Stimulated activated CD4-positive, alpha-beta T cell treated with anti-CD3 and anti-CD28 coated beads, Interleukin-2, amount 100 ng/mL, for 4 hours (primary cell): Measurements from ENCODE around the gene CLEC1B.
"Not testable (repeated sequence)": the region's sequence is repeated elsewhere in the genome, so short reads cannot be mapped to it uniquely, and the experiment has no call there.

Experiments
- DNase-seq: peaks from one replicate; pipeline ENCODE4 v3.0.0-alpha.2; 2020; ENCODE audit warnings: low read depth

CLEC1B gene

DNA sequence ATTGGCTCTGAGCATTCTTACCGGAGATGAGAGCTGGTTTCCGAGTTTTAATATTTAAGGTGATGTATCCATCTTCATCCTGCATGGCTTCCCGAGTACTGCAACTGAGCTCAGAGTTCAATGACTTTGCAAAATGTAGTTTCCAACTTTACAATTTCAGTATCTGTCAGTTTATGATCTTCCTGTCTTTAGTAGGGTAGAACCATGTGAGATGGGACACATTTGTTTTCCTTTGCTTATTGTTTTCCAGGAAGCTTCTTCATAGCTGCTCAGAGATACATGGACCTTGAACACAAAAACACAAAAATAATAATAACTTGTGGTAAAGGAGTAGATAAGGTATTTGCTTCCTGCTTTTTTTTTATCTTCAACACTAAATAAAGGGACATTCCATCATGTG, at the start of gene CLEC1B:
Gene CLEC1B (minus strand): TSS at position 106 of the 400 bp plus-strand sequence. CDS start 21 bp downstream, at position 85.
- DNase-seq, result no peak

DNA sequence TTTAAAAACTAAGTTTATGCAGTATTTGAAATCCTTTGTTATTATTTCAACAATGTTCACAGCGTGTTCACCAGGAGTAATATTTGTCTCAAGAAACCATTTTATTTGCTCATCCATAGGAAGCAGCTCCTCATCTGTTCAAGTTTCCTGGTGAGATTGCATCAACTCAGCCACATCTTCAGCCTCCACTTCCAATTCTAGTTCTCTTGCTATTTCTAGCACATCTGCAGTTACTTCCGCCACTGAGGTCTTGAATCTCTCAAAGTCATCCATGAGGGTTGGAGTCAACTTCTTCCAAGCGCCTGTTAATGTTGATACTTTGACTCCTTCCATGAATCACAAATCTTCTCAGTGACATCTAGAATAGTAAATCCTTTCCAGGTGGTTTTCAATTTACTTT, 49.6 kb upstream of the CLEC1B start:
- DNase-seq, result no peak

DNA sequence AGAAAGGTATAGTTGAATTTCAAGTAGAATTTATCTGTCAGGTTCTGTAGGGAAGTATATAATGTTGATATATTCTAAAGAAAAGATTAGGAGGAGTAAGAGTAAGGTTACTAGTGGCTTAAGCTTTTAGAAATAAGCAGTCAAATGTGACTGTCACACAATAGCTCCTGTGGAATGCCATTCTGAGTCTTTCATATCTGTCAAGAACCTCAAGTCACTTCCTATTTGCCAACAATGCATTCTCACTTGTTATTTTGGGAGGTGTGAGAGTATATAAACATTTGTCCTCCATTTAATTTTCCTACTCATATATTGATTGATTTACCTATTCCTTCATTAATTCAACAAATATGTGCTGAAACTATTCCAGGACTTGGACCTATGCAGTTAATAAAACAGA, 43.2 kb upstream of the CLEC1B start:
- DNase-seq, result no peak

DNA sequence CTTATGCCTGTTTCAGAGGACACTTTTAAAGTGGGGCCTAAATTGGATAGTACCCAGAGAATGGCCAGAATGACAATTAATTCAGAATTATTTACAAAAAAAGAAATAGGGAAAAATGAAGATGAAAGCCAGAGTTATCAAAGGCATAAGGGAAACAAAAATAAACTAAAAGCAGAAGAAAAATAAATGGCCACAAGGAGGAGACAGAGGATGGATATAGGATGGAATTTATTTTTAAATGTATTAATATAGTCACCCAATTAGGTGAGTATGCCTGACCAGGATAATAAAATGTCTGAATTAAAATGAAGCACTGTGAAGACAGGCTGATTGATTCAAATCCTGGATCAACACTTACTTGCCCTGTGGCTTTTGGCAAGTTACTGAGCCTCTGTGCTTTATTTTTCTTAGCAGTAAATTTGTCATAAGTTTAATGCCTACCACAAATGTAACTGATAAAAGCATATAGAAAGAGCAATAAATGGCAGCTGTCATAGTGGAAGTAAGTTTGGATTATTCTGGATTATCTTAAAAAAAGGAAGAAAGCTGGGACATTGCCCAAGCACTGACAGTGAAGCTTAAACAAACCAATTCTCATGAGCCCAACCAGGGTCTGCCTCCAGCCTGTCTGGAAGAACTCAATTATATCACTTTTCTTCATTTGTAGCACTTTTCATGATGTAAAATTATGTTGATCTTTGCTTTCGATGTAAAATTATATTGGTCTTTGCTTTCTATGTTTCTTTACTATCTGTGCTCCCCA, 35.0 kb upstream of the CLEC1B start:
- no peak for DNase-seq

DNA sequence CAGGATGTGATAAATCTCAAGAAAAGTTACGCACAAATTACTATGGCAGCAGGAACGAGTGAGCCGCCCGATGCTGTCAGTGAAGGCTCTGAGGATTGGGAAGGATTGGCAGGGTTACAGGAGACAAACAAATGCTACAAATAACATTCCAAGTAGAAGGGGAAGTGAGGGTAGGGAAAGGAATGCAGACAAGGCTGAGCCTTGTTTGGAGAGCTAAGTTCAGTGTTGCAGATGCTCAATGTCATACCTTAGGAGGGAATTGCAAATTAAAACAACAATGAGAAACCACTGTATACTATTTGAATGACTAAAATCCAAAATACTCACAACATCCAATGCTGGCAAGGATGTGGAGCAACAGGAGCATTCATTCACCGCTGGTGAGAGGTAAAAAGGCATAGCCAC, 32.9 kb upstream of the CLEC1B start:
- DNase-seq, result no peak

DNA sequence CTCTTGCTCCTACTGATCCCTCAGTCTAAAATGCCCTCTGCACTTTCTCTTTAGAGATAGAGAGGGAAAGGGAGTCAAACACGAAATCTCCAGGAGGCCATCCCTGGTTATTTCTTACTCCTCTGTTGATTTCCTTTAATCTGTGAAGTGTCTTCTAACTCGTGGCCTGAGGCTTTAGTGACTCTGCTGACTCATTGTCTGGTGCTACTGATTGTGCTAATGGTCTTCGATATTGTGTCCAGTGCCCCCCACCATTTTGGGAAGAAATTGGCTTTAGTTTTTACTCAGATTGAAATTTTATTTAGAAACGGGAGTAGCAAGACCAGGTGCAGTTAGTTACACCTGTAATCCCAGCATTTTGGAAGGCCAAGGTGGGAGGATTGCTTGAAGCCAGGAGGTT, 32.4 kb upstream of the CLEC1B start:
- DNase-seq, result no peak

DNA sequence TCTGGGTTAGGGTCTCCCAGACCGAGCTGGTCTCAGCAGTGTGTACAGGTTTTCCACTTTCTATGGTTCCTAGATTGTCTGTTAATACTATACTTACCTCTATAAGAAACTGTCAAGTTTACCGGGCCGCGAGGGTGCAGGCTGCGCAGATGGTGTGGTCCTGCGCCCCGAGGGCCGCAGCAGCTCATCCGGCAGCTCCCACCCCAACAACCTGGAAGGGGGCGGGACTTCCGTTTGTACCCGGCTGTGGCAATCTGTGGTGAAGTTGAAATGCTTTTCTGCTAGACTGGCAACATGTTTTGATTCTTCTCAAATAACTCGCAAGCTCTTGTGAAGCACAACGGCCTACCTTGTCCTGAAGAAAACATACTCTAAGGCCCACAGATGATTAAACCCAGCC, 31.5 kb upstream of the CLEC1B start, which contains the start of gene CLEC9A:
Gene CLEC9A (plus strand): TSS at position 237 of the 400 bp plus-strand sequence. CDS start 22,006 bp downstream, outside the sequence.
- DNase-seq, result no peak

DNA sequence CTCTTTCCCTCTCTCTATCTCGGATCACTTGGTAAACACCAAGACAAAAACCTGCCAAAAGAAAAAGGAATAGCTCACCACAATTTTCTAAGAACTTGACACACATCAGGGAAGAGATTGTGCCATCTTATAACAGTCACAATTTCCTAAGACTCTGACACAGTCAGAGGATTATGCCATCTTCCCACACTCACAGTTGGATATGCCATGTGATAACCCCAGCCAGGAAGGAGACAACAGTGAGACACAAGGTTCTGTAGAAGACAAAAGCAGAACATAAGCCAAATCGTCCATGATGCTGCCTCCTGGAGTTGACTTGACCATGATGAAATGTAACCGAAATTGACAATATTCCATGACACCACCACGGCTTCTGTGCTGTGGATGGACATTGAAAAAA, 28.8 kb upstream of the CLEC1B start:
- no peak for DNase-seq

DNA sequence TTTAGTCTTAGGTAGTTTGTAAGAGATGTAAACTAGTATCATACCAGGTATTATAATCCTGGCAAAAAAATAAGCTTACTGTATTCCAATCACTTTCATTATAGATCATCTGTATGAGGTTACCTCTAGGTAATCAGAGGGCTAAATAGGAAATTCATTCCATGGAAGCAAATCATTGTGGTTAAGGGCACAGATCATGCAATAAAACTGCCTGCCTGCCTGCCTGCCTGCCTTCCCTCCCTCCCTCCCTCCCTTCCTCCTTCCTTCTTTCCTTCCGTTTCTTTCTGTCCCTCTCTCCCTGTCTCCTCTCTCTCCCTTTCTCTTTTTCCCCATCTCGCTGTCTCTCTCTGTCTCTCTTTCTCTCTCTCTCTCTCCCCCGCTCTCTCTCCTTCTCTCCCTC, 28.4 kb upstream of the CLEC1B start:
- no peak for DNase-seq

DNA sequence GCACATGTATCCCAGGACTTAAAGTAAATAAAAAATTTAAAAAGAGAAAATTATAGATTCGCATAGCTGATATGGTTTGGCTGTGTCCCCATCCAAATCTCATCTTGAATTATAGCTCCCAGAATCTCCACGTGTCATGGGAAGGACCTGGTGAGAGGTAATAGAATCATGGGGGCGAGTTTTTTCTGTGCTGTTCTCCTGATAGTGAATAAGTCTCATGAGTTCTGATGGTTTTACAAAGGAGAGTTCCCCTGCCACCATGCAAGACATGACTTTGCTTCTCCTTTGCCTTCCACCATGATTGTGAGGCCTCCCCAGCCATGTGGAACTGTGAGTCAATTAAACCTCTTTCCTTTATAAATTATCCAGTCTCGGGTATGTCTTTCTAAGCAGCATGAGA, 27.7 kb upstream of the CLEC1B start:
- DNase-seq, result not testable (repeated sequence)

DNA sequence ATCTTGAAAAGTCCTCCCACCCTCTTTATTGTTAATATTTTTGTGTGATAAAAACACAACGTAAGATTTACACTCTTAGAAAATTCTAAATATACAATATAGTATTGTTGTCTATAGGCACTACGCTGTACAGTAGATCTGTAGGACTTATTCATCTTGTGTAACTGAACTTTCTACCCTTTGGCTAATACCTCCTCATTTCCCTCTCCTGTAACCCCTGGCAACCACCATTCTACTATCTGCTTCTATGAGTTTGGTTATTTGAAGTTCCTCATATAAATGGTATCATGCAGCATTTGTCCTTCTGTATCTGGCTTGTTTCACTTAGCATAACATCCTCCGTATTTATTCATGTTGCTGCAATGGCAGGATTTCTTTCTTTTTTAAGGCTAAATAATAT, 26.3 kb upstream of the CLEC1B start:
- DNase-seq, result no peak

DNA sequence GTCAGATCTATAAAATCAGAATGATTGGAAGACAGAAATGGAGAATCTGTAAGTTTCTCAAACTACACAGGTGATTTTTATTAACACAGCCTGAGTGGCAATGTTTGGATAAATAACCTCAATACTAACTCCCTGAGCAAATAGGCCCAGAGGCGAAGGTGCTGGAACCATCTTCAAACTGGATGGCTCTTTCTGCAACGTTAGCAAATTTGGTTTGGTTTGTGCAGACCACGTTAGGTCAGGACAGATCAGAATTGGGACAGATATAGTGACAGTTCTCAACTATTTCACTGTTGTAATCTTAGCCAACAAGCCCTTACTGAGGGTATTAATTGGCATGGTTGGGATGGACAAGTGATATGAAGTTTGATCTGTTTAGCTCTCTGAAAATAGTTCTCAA, 22.4 kb upstream of the CLEC1B start:
- no peak for DNase-seq

DNA sequence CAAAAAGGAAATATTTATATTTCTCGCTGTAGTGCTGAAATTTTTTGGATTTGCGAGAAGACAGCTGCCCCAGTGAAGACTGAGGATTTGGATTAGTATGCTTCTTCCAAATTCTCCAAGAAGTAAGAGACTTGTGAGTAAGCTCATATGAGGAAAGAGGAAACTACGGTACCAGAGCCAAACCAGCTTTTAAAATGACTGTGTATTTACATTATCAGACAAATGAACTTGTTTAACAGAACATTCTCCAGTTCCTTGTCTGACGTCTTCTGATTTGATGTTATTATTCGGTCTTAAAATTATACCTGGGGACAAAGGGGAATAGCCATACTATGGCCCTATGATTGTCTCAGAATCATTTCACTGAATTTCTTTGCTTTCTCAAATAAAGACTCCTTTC, 19.5 kb upstream of the CLEC1B start:
- no peak for DNase-seq

DNA sequence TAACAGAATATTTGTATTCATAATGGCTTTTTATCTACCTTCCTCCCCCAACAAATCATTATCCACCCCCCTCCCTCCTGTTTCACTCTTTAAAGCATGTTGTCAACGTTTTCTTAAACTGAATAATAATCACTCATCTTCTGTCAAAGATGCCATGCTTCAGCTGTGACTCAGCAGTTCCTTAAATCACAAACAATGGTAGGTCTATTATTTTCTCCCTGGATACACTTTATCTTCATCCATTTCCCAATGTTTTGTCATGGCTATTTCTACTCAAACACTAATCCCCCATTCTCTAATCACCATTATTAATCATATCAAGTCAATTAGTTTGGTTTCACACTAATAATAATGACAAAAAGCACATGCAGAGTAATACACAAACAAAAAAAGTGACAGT, 18.0 kb upstream of the CLEC1B start:
- DNase-seq, result no peak

DNA sequence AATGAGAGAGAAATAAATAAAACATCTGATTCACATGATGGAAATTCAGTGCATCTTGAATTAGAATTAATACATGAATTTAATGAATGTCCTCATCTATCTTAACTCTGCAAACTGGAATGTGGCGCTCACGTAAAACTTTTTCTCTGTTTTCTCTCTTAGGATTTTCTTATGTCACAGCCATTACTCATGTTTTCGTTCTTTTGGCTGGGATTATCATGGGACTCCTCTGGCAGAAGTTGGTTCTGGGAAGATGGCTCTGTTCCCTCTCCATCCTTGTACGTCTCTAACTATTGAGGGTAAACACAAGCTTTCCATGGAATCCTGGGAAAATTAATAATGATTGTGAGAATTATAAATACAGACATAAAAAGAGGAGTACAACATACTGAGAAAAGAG, 16.5 kb upstream of the CLEC1B start:
- DNase-seq, result no peak

DNA sequence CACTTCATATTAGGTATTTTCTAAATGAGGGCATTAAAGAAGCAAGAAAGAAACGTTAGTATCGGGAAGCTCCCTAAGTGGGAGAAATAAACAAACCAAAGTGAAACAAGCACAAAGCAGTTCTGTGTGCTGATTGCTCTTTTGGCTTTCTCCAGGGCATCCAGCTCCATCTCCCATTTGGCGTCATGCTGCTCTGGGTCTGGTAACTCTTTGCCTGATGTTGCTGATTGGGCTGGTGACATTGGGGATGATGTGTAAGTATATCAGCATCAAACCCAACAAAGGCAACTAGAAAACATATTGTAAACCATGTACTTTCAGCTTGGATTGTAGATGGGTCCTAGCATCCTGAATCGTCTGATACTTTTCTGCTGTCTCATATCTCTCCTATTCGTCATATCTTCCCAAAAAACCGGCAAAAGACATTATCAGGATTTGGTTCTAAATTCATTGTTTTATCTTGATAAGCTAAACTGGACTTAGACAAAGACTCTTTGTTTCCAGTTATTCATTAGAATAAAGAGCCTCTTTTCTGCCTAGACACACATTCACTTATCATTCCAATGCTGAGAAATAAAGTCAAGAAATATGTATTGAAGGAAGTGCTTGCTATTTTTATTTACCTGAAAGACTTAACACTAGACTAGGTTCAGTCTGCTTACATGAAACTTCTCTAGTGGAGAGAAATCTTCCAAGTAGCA, 13.9 kb upstream of the CLEC1B start:
- DNase-seq, result no peak

DNA sequence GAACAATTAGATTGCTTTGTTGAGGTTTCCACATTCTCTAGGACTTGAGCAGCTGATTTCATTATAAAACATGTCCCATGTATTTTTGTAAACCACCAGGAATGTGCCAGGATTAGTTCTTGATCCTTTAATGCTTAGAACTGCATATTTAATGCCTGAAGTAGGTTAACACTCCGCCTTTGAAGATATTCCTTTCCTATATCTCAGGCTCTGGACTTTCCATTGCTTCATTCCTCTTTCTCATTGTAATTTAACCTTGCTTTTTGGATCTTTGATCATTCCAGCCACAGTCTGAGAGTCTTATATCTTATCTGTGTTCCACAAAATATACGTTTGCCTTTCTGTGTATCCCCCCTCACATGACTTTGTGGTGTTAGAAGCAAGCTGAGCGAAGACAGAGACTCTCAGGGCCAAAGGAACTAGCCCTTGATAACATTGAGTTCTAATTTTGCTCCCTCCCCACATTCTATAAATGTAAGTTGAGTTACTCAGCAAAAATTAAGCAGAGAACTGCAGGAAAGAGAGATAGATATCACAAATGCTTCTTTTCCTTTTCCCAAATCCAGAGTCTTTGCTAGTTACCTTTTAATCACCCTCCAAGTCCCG, 2.4 kb upstream of the CLEC1B start:
- DNase-seq, result no peak

DNA sequence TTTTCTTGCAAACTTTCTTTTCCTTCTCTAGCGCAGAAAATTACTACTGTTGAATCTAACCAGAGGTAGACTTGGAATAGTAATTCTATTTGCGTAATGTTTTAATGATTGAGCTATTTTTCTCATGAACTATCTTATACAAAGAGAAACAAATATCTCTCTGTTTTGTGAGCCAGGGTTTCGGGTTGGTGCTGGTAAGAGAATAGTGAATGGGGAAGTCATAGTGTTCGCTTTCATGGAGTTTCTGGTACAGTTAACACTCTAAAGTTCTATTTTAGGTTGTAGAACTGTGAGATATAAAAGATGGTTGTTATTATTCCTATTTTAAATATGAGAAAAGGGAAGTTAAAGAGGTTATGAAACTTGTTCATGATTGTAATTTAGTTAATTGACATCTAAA, 6.6 kb downstream of the CLEC1B start:
- DNase-seq, result no peak

DNA sequence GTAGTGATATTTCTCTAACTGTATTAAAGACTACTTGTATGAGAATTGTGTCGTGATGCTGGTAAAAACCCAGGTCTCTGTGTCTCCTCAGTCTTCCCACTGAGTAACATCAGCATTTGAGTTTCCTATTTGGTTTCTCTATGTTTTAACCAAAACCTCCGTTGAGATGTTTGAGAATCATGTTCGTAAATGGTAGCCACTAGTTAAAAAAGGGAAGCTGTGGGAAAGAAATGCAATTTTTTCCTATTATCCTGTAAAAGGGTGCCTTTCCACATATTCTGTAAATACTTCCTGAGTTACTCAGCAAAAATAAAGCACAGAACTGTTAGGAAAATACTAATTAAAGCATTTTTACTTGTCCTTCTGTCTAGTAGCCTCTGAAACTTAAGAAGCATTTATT, 7.0 kb downstream of the CLEC1B start:
- no peak for DNase-seq

DNA sequence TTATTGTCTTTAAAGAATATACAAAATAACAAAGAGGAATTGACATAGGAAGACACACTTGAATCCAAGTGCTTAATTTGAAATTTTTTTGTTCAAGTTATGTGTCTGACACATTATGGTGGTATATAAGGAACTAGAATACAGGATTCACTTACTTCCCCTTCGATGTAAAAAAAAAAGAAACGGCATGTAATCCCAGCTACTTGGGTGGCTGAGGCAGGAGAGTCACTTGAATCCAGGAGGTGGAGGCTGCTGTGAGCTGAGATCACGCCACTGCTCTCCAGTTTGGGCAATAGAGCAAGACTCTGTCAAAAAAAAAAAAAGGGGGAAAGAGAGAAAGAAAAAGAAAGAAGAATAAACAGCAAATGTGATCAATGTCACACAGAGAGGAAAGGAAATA, 18.8 kb downstream of the CLEC1B start:
- DNase-seq, result no peak

DNA sequence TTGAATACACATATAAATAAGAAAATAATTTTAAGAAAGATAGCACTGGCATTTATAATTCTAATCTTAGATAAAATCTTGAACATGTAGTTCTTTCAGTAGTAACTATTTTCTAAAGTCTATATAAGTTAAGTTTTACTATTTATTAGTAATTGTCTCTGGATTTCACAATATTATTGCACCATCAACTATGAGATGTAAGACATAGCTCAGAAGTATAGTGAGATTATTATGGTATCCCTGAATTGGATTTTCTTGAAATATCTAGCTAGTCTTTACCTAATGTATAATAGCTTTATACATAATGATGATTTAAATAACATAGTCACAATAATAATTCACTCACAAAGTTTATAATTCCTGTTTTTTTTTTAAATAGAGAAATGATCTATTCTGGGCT, 21.0 kb downstream of the CLEC1B start:
- DNase-seq, result no peak

DNA sequence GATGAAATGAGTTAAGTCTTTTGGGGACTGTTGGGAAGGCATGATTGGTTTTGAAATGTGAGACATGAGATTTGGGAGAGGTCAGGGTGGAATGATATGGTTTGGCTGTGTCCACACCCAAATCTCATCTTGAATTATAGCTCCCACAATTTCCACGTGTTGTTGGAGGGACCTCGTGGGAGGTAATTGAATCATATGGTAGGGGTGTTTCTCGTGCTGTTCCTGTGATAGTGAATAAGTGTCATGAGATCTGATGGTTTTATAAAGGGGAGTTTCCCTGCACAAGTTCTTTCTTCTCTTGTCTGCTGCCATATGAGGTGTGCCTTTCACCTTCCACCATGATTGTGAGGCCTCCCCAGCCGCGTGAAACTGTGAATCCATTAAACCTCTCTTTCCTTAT, 22.3 kb downstream of the CLEC1B start:
- DNase-seq, result not testable (repeated sequence)

DNA sequence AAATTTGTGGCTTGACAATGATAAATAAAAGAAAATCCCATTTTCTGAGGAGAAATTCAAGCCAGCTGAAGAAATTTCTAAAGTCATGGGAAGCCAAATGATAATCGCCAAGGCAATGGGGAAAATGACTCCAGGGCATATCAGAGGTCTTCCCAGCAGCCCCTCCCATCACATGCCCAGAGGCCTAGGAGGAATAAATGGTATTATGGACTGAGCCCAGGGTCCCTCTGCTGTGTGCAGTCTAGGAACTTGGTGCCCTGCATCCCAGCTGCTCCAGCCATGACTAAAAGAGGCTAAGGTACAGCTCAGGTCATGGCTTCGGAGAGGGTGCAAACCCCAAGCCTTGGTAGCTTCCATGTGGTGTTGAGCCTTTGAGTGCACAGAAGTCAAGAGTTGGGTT, 23.3 kb downstream of the CLEC1B start:
- no peak for DNase-seq
